H1 (cell line): ENCODE results near the gene EPHA7. TPM values are rescaled to one million over a fixed set of nuclear protein-coding genes. Genes with fewer than 3 reads are reported as not detected.

ENCODE experiments used
- ASH2L ChIP-seq: fragments of 200-600, 300-600 bp; sonication (generic); IDR thresholded peaks from one replicate; pipeline ENCODE4 v1.7.1; 2017; ENCODE audit warnings: low read length
- BACH1 ChIP-seq: IDR thresholded peaks from 2 replicates; pipeline ENCODE4 v1.6.1; 2012; ENCODE audit warnings: low read length, improper control_type of control experiment
- CEBPB ChIP-seq: IDR thresholded peaks from 2 replicates; pipeline ENCODE4 v1.6.1; 2012; ENCODE audit warnings: low read depth, low read length
- CHD2 ChIP-seq: IDR thresholded peaks from 2 replicates; pipeline ENCODE4 v1.6.1; 2012; ENCODE audit warnings: low read length, improper control_type of control experiment
- CTBP2 ChIP-seq: IDR thresholded peaks from 2 replicates; pipeline ENCODE4 v1.7.0; 2011; ENCODE audit warnings: borderline replicate concordance, mild to moderate bottlenecking, moderate library complexity, mixed read lengths, low read length; ENCODE audit not compliant: insufficient read depth, insufficient read length
- EGR1 ChIP-seq: IDR thresholded peaks from 2 replicates; pipeline ENCODE4 v1.6.1; 2011; ENCODE audit warnings: low read depth, low read length, borderline replicate concordance
- GTF2F1 ChIP-seq: IDR thresholded peaks from 2 replicates; pipeline ENCODE4 v1.6.1; 2012; ENCODE audit warnings: low read depth, low read length, improper control_type of control experiment, borderline replicate concordance
- KDM4A ChIP-seq: IDR thresholded peaks from one replicate; pipeline ENCODE4 v1.7.1; 2012; ENCODE audit warnings: low read depth, mild to moderate bottlenecking, moderate library complexity, low read length, inconsistent platforms; ENCODE audit not compliant: severe bottlenecking
- KDM5A ChIP-seq: fragments of 200-600 bp; IDR thresholded peaks from 2 replicates; pipeline ENCODE4 v1.7.1; 2012; ENCODE audit warnings: mild to moderate bottlenecking, low read length, inconsistent platforms, mixed read lengths
- NRF1 ChIP-seq: IDR thresholded peaks from 2 replicates; pipeline ENCODE4 v1.6.1; 2011; ENCODE audit warnings: mild to moderate bottlenecking, low read depth, low read length, improper control_type of control experiment
- PHF8 ChIP-seq: fragments of 200-600 bp; sonication (generic); conservative IDR thresholded peaks from 2 replicates; pipeline ENCODE4 v1.7.1; 2012; ENCODE audit warnings: low read depth, mild to moderate bottlenecking, inconsistent platforms, low read length, moderate library complexity
- POU5F1 ChIP-seq: IDR thresholded peaks from 2 replicates; pipeline ENCODE4 v1.6.1; 2011; ENCODE audit warnings: low read depth, mild to moderate bottlenecking, low read length, moderate library complexity
- RBBP5 ChIP-seq: IDR thresholded peaks from 2 replicates; pipeline ENCODE4 v1.7.1; 2012; ENCODE audit warnings: low read depth, mild to moderate bottlenecking, inconsistent platforms, low read length, moderate library complexity, borderline replicate concordance
- RFX5 ChIP-seq: IDR thresholded peaks from 2 replicates; pipeline ENCODE4 v1.6.1; 2011; ENCODE audit warnings: low read depth, low read length, improper control_type of control experiment, borderline replicate concordance
- SIN3A ChIP-seq, 2 experiments: IDR thresholded peaks in 1 of 2; conservative IDR thresholded peaks in 1 of 2; 2 replicates each; pipeline ENCODE4 v1.6.1; 2011 to 2012; ENCODE audit warnings: low read length in 2 of 2, improper control_type of control experiment in 1 of 2, low read depth in 1 of 2, mild to moderate bottlenecking in 1 of 2
- SIX5 ChIP-seq: IDR thresholded peaks from 2 replicates; pipeline ENCODE4 v1.6.1; 2011; ENCODE audit warnings: mild to moderate bottlenecking, low read depth, low read length
- SP4 ChIP-seq: IDR thresholded peaks from 2 replicates; pipeline ENCODE4 v1.6.1; 2012; ENCODE audit warnings: low read length, inconsistent platforms
- SUZ12 ChIP-seq: fragments of 200-600 bp; sonication (generic); IDR thresholded peaks from 2 replicates; pipeline ENCODE4 v1.6.1; 2012; ENCODE audit warnings: mild to moderate bottlenecking, inconsistent platforms, low read length, moderate library complexity, mixed read lengths
- TAF1 ChIP-seq: IDR thresholded peaks from 2 replicates; pipeline ENCODE4 v1.6.1; 2011; ENCODE audit warnings: mild to moderate bottlenecking, low read depth, low read length
- TBP ChIP-seq: IDR thresholded peaks from 2 replicates; pipeline ENCODE4 v1.6.1; 2011; ENCODE audit warnings: low read depth, low read length, improper control_type of control experiment
- YY1 ChIP-seq: IDR thresholded peaks from 2 replicates; pipeline ENCODE4 v1.6.1; 2011; ENCODE audit warnings: low read depth, mild to moderate bottlenecking, low read length
- polyA plus RNA-seq, 7 experiments: library from polyadenylated mRNA; depleted of rRNA in 3 of 7; stranded (reverse) in 5 of 7; unstranded in 2 of 7; fragments of >200 nt in 5 of 7; fragments of 200-250 nt in 2 of 7; gene quantifications; 1 replicate in 5 of 7; 2 replicates in 1 of 7; 4 replicates in 1 of 7; pipeline versions ENCODE4 v1.2.1 to v1.2.3, GENCODE V29; 2011 to 2013; ENCODE audit warnings: missing spikeins in 2 of 7, mixed read lengths in 2 of 7
- total RNA-seq: library from RNA; stranded (reverse); fragmentation: NEBNext Ultra II Directional; extraction: Animal tissue kit (Norgen Biotek cat#: 25700); gene quantifications from 2 replicates; pipeline ENCODE4 v1.2.1, GENCODE V29; 2021
- TF ChIP-seq, protein P1 (sequence below): IDR thresholded peaks from 2 replicates; pipeline ENCODE4 v1.6.1; 2011; ENCODE audit warnings: low read length, improper control_type of control experiment
- TF ChIP-seq, protein P2 (sequence below): IDR thresholded peaks from 2 replicates; pipeline ENCODE4 v1.6.1; 2012; ENCODE audit warnings: inconsistent platforms

EPHA7 gene
- total and polyA plus RNA-seq, 2 of the 8 experiments (the other 6 are each of a cell fraction or from before 2014, with no cell fraction given), result 1.3 to 6.8 TPM

DNA sequence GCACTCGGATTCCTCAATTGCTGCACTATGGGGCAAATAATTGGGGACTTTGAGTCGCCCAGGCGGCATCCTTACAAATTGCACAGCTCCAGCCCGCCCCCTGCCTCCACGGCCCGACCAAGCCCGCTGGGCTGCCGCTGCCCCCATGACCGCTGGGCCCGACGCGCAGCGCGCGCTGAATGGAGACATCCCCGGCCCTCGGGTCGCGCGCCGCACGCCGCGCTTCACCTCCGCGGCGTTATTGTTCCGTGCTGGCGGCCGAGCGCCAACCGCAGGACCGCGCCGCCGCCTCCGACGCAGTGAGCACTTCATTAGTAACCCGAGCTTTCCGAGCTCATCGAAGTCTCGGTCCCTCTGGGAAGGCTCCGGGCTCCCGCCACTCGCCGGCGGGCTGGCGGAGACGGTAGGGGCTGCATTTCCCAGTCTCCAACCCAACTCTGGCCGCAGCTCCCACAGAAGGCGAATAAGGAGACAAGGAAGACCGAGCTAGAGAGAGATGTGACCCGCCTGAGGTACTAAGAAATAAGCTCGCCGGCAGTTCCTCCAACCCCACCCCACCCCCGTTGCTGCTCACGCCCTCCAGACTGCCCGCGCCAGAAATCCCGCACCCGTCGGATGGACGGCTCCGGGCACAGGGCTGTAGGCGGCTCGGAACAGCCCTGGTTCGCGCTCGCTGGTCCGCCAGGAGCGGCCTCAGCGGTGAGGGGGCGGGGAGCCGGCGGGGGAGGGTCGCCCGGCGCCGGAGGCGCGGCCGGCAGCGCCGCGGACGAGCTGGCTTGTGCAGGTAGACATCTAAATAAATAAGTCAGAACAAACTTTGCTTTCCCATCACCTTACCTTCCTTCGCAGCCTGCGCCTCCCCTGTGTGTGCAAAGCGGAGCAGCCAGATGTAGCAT is 703 bp downstream of the EPHA7 start (continued):
- TF ChIP-seq CEBPB, result no peak
- no peak for TF ChIP-seq NRF1
- TF ChIP-seq BACH1, result no peak
- peak; percentile 69; the same call in 1 of the 2 replicates for TF ChIP-seq EGR1
- TF ChIP-seq, protein P1, sequence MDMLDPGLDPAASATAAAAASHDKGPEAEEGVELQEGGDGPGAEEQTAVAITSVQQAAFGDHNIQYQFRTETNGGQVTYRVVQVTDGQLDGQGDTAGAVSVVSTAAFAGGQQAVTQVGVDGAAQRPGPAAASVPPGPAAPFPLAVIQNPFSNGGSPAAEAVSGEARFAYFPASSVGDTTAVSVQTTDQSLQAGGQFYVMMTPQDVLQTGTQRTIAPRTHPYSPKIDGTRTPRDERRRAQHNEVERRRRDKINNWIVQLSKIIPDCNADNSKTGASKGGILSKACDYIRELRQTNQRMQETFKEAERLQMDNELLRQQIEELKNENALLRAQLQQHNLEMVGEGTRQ, result no peak
- TF ChIP-seq KDM4A, result peak; percentile 94
- TF ChIP-seq SIX5, result no peak
- TF ChIP-seq ASH2L, result peak; percentile 94
- TF ChIP-seq SP4, result no peak
- no peak for TF ChIP-seq GTF2F1
- 0 out of 2 replicates have a peak, but pooled peaks have one; percentile 83 for TF ChIP-seq RBBP5
- TF ChIP-seq TAF1, result peak; percentile 55; the same call in 1 of the 2 replicates
- TF ChIP-seq RFX5, result no peak
- peak in 1 of 2 experiments; percentile 53; a peak in 1 of 4 replicates for TF ChIP-seq SIN3A (conservative IDR thresholded peaks at IDR 0.05 in 1 of 2, IDR thresholded peaks at IDR 0.05 in 1 of 2; ENCODE audit: low read depth in 1 of 2, low read length in 2 of 2)
- peak; percentile 40 for TF ChIP-seq CTBP2
- TF ChIP-seq, protein P2, sequence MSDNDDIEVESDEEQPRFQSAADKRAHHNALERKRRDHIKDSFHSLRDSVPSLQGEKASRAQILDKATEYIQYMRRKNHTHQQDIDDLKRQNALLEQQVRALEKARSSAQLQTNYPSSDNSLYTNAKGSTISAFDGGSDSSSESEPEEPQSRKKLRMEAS, result 0 out of 2 replicates have a peak, but pooled peaks have one; percentile 18
- TF ChIP-seq PHF8, result peak; percentile 52; the same call in 1 of the 2 replicates
- TF ChIP-seq POU5F1, result no peak
- TF ChIP-seq YY1, result 0 out of 2 replicates have a peak, but pooled peaks have one; percentile 9
- peak; percentile 3; the same call in 1 of the 2 replicates for TF ChIP-seq TBP
- no peak for TF ChIP-seq KDM5A
- peak; percentile 40 for TF ChIP-seq SUZ12
- TF ChIP-seq CHD2, result no peak
